Measurements from ENCODE around the gene ELMOD2.
A peak's percentile ranks its signal among the peaks of the same experiment; 100 is the strongest.
"Not testable (repeated sequence)": the region's sequence is repeated elsewhere in the genome, so short reads cannot be mapped to it uniquely, and the experiment has no call there.

Gene ELMOD2

GRCh38 chr4:140523857-140524742, at the start of gene ELMOD2:
TSS of gene ELMOD2 (plus strand) at chr4:140524168. CDS start at chr4:140525429, 1,261 bp downstream.
- peak; percentile 99 for DNase-seq (ENCODE audit: low spot score)

GRCh38 chr4:140483445-140483844, 40.5 kb upstream of the ELMOD2 start:
- DNase-seq (ENCODE audit: low spot score), result no peak

- DNase-seq (ENCODE audit: low spot score), result no peak
Observed at GRCh38 chr4:140485939-140486338, 38.0 kb upstream of the ELMOD2 start.

- DNase-seq (ENCODE audit: low spot score), result no peak
Observed at GRCh38 chr4:140497405-140497746, 26.6 kb upstream of the ELMOD2 start.

- no peak for DNase-seq (ENCODE audit: low spot score)
Observed at GRCh38 chr4:140497747-140498636, 26.0 kb upstream of the ELMOD2 start, which contains the start of gene MGAT4D. TSS of gene MGAT4D (minus strand) at chr4:140498293. CDS start at chr4:140498222, 71 bp downstream.

- no peak for DNase-seq (ENCODE audit: low spot score)
Observed at GRCh38 chr4:140499391-140499790, 24.6 kb upstream of the ELMOD2 start.

- no peak for DNase-seq (ENCODE audit: low spot score)
Observed at GRCh38 chr4:140504261-140504660, 19.7 kb upstream of the ELMOD2 start.

GRCh38 chr4:140513765-140514164, 10.2 kb upstream of the ELMOD2 start:
- DNase-seq (ENCODE audit: low spot score), result not testable (repeated sequence)

GRCh38 chr4:140515423-140515822, 8.5 kb upstream of the ELMOD2 start:
- DNase-seq (ENCODE audit: low spot score), result no peak

GRCh38 chr4:140523370-140523856, 555 bp upstream of the ELMOD2 start:
- DNase-seq (ENCODE audit: low spot score), result no peak

- no peak for DNase-seq (ENCODE audit: low spot score)
Observed at GRCh38 chr4:140529434-140529833, 5.5 kb downstream of the ELMOD2 start.

GRCh38 chr4:140533951-140534480, 10.0 kb downstream of the ELMOD2 start:
- no peak for DNase-seq (ENCODE audit: low spot score)

GRCh38 chr4:140556372-140557085, 32.6 kb downstream of the ELMOD2 start:
- no peak for DNase-seq (ENCODE audit: low spot score)

GRCh38 chr4:140557831-140558435, 34.0 kb downstream of the ELMOD2 start:
- no peak for DNase-seq (ENCODE audit: low spot score)

GRCh38 chr4:140559696-140560095, 35.7 kb downstream of the ELMOD2 start:
- no peak for DNase-seq (ENCODE audit: low spot score)

GRCh38 chr4:140568507-140569306, 44.7 kb downstream of the ELMOD2 start, which contains the start of gene UCP1:
TSS of gene UCP1 (minus strand) at chr4:140568961. CDS start at chr4:140568729, 232 bp downstream.
- DNase-seq (ENCODE audit: low spot score), result no peak

GRCh38 chr4:140569307-140569638, 45.3 kb downstream of the ELMOD2 start:
- DNase-seq (ENCODE audit: low spot score), result no peak

GRCh38 chr4:140571620-140572019, 47.7 kb downstream of the ELMOD2 start:
- no peak for DNase-seq (ENCODE audit: low spot score)

- no peak for DNase-seq (ENCODE audit: low spot score)
Observed at GRCh38 chr4:140575489-140575888, 51.5 kb downstream of the ELMOD2 start.

- no peak for DNase-seq (ENCODE audit: low spot score)
Observed at GRCh38 chr4:140579278-140579677, 55.3 kb downstream of the ELMOD2 start.

Measured in globus pallidus (tissue), 1 donor.